Omental fat pad (tissue), 4 donors: ENCODE measurements around the gene CIP2A. TPM values are rescaled to one million over a fixed set of nuclear protein-coding genes. Genes with fewer than 3 reads are reported as not detected.

Source experiments
- ATAC-seq: fragments of 150-250 bp; one replicate; pipeline ENCODE4 v1.9.1; 2016; ENCODE audit warnings: mild to moderate bottlenecking, moderate library complexity; ENCODE audit not compliant: low FRiP score
- DNase-seq: peaks from one replicate; pipeline ENCODE4 v3.0.0-alpha.2; 2019; ENCODE audit warnings: low spot score
- CTCF ChIP-seq, 3 donors: fragments of 450-650 bp; IDR thresholded peaks; one replicate each; pipeline ENCODE4 v1.5.1; 2016 to 2017; ENCODE audit warnings: antibody characterized with exemption in 3 of 3, mild to moderate bottlenecking in 3 of 3, moderate library complexity in 2 of 3
- total RNA-seq, 4 donors: library from RNA; depleted of rRNA; stranded (reverse); fragments of >200 nt; gene quantifications; one replicate each; pipeline ENCODE4 v1.1.0, GENCODE V29; 2016

The CIP2A gene
- total RNA-seq, 4 donors from 2014 or later: 1.1 to 6.4 (median 5.7) TPM

DNA sequence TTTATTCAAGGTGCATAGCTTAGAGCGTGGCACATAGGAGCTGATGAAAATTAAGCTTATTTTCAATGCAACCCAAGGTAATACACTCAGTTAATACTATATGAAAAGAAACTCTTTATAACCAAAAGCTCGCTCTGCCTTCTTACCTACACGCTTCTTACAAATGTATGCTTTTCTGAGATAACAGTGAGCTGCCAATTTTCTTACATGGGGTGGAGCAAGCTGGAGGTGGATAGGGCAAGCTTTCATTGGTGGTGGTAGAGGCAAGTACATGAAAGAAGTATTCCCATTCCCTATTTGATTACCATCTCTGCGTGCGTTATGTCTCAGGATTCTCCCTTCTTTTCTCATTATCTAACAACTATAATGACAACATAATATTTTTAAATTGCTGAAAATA, 9.1 kb upstream of the CIP2A start:
- TF ChIP-seq CTCF (IDR thresholded peaks at IDR 0.05): no peak
- ATAC-seq (no peak), DNase-seq (no peak)

GRCh38 chr3:108595321-108595720, 6.1 kb upstream of the CIP2A start:
- DNase-seq (no peak), ATAC-seq (no peak)
- TF ChIP-seq CTCF (IDR thresholded peaks at IDR 0.05): no peak

- DNase-seq (no peak), ATAC-seq (no peak)
- no peak for TF ChIP-seq CTCF (IDR thresholded peaks at IDR 0.05)
Observed at GRCh38 chr3:108590460-108590859, 1.2 kb upstream of the CIP2A start.

- no peak for TF ChIP-seq CTCF (IDR thresholded peaks at IDR 0.05)
- DNase-seq: no peak
- no peak for ATAC-seq
Observed at GRCh38 chr3:108589998-108590323, 723 bp upstream of the CIP2A start.

DNA sequence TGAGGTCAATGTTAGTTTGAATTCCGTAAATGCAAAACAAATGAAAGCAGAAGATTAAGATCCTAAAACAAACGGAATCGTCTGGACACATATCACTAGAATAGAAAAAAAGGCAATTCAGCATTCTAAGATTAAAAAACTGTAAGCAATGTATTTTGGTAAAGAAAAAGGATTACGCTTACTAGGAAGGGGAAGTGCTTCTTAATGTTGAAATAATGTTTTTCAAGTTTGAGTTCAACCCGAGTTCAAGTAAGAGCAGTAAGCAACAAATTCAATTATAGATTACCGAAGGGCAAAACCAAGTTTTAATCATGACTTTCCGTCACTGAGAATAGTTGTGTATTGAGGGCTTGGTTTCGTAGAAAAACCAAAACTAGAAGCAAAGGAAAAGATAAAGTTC, 637 bp downstream of the CIP2A start:
- ATAC-seq (no peak), DNase-seq (no peak)
- TF ChIP-seq CTCF (IDR thresholded peaks at IDR 0.05): no peak

DNA sequence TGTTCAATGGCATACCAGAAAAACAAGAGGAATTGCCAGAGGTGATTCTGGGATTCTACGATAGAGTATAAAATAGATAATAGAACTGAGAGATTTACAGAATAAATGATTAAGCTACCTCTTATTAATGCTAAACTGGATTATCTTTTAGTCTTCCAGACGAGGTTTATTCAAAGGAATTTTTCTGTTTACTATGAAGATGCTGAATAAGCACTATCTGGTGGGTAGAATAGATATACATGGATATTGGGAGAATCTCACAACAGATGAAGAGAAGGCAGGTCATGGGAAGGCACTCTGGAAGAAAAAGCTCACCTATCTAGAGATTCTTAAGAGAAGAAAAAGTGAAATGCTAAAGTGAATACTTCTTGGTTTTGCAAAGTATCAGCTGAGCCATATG, 11.2 kb downstream of the CIP2A start:
- no peak for TF ChIP-seq CTCF (IDR thresholded peaks at IDR 0.05)
- no peak for ATAC-seq
- no peak for DNase-seq

GRCh38 chr3:108569336-108569735, 19.9 kb downstream of the CIP2A start:
- no peak for TF ChIP-seq CTCF (IDR thresholded peaks at IDR 0.05)
- ATAC-seq (no peak), DNase-seq (no peak)
